Hindlimb muscle (tissue), 1 donor: ENCODE data around the gene S100A12. TPM values are rescaled to one million over a fixed set of nuclear protein-coding genes. Genes with fewer than 3 reads are reported as not detected.

ENCODE experiments used
- DNase-seq: peaks from one replicate; pipeline ENCODE4 v3.0.0-alpha.2; 2013
- polyA plus RNA-seq: library from polyadenylated mRNA; unstranded; fragments of 120-200 nt; gene quantifications from one replicate; pipeline ENCODE4 v1.2.1, GENCODE V29; 2013; ENCODE audit not compliant: insufficient read length

The S100A12 gene
- polyA plus RNA-seq, 1 donor = 1.0 TPM

DNA sequence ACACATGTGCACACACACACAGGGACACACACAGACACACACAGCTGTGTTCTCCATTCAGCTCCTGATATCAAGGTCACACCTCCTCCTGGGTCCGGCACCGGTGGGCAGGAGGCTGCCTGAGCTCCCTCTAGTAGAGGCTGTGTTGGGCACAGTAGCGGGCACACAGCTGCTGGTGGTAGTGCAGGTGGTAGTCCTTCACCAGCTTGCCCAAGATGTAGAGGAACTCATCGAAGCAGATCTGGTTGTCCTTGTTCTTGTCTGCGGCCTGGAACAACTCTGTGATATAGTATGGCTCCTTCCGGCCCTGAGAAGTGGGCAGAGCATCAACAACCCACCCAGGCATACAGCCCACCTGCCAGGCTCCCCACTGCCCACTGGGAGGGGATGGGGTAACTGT, 21.0 kb upstream of the S100A12 start:
- DNase-seq = no peak

DNA sequence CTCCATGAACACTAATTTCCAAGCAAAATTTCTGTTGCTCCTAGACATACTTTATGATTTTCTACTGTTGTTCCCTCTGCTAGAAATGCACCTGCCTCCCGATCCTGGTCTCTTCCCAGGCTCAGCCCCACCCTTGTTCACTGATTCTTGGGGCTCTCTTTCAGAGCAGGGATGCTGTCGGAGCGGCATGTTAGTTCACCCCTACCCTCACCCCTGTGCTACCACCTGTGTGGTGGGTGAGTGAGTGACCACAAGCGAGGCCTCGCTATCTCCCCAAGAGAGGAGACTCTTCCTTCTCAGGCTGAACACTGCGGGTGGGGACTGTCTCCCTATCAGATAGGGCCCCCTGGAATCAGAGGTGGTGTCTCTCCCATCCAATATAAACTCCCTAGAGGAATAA, 20.4 kb upstream of the S100A12 start:
- no peak for DNase-seq

DNA sequence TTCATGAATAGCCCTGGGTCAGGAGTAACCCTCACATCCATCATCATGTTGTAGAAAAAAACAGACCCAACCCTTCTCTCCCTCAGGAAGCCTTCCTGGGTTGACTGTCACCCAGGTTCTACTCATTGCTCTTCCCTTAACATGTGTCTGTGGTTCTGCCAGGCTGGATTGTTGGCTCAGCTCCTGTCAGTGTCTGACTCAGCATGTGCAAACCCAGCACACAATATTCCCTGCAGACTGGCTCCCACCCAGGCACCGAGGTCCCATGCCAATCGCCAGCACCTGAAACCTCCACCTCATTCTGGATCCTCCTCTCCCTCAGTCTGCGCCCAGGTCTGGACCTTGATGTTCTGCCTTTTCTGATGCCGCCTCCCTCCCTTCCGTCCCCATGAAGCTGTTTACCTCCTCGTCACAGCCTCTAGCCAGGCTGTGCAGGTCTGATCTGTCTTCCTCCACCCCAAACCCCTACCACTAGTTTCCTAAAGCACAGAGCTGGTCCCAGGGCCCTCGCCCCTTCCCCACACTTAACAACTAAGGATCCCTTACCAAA, 19.8 kb upstream of the S100A12 start:
- no peak for DNase-seq

DNA sequence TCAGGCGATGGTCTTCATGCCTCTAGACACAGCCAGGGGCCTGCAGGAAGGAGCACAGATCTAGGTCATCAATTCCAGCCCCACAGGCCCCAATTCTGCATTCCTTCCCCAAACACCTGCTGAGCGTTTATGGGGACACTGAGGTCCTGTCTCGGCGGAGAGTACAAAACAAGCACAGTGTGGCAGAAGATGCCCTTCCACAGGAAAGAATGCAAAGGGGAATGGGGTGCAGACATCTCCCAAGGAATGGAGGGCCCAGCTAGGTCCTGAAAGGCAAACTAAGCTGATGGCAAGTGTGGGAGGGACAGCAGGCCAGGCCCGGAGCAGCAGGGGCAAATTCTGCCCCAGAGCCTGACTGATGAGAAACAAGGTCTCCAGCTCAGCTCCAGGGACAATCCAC, 19.0 kb upstream of the S100A12 start:
- no peak for DNase-seq

DNA sequence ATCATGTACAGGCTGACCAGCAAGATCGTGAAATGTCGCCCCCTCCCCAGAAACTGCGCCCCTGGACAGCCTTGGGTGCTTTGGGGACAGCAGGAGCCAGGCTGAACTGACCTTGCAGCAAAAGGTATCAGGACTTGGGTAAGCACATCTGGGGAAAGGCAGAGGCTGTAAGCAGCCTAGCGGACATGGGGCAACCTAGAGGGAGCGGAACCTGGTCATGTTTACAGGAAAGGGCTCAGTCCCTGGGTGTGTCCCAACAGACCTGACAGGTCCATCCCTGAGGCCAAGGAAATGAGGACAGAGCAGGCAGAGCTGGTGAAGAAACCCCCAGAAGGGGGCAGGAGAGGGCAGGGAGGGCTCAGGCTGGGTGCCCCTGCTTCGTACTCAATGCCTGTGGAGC, 18.5 kb upstream of the S100A12 start:
- no peak for DNase-seq

DNA sequence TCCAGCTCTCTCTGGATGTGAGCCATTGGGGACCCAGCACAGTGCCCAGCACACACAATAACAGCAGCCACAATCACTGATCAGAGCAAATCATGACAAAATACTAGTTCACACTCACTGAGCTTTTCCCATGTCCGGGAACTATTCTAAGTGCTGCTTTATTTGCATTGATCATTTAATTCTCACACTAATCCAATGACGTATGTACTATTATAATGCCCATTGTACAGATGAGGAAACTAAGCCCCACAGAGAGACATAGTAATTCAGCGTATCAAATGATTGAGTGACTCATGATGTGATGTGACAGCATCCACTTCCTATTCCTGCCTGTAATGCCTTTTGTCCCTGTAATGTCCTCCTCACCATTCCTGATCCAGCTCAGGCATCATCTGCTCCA, 17.4 kb upstream of the S100A12 start:
- DNase-seq = no peak

DNA sequence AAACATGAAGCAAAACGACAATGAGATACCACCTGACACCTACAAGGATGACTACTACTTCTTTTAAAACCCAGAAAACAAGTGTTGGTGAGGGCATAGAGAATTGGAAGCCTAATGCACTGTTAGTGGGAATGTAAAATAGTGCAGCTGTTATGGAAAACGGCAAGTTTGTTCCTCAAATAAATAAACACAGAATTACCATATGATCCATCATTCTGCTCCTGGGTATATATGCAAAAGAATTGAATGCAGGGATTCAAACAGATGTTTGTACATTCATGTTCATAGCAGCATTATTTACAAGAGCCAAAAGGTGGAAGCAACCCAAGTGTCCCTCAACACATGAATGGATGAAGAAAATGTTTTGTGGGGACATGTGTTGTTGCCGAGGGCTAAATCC, 16.8 kb upstream of the S100A12 start:
- no peak for DNase-seq

DNA sequence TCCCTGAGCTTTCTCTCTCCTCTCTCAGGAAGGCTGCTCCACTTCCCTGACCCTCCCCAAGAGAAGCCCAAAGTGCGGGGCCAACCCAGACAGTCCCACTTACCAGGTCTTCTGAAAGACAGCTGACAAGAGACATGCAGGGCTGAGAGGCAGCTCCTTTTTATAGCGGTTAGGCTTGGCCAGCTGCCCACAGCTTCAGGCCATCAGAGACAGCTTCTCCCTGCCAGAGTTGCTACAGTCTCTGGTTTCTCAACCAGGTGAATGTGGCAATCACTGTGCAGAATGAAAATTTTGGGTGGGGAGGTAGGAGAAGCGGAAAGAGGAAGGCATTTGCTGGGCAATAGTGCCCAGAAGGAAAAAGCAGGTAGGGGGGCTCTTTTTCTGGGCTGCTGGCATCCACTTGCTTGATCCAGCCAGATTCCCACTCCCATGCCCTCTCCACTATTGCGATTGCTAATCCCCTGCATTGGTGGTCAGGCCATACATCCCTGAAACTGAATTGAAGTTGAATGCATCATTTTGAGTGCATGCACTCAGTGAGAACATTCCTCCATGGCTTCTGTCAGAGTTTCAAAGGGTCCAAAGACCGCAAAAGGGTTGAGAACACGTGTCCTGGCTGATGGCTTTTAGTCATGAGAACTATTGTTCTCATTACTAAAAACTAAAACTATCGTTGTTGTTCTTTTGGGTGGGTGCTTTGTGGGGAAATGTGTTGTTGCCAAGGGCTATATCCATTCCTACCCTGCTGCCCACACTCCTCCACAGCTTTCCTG, 15.7 kb upstream of the S100A12 start, which contains the start of gene S100A8:
Gene S100A8 (minus strand): TSS at position 136 of the 773 bp plus-strand sequence. CDS start 538 bp downstream, outside the sequence.
- DNase-seq = no peak

DNA sequence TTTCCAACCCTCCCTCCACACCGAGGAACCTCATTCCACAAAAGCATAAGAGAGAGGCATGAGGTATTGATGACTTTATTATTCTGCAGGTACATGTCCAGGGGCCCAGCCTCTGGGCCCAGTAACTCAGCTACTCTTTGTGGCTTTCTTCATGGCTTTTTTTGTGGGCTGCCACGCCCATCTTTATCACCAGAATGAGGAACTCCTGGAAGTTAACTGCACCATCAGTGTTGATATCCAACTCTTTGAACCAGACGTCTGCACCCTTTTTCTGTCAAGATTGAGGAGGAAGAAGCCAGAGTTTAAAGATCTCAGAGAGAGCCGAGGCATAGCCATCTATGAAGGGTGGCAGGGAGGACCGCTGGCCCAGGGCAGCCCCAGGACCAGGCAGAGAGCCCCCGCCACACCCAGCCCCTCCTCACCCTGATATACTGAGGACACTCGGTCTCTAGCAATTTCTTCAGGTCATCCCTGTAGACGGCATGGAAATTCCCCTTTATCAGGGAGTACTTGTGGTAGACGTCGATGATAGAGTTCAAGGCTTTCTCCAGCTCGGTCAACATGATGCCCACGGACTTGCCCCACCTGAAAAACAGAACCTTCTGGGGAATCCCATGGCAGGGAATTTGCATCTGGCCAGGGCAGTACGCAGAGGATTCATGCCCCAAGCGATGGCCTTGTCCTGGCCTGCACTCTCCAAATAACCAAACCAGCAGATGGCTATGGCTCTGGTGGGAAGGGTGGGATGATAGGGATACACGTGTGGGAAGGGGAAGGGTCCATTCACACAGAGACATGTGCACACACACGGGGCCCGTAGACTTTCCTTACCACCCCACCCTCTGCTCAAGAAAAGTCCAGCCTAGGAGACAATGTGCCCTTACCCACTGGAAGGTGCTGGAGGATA, 14.8 kb upstream of the S100A12 start:
- DNase-seq = no peak

DNA sequence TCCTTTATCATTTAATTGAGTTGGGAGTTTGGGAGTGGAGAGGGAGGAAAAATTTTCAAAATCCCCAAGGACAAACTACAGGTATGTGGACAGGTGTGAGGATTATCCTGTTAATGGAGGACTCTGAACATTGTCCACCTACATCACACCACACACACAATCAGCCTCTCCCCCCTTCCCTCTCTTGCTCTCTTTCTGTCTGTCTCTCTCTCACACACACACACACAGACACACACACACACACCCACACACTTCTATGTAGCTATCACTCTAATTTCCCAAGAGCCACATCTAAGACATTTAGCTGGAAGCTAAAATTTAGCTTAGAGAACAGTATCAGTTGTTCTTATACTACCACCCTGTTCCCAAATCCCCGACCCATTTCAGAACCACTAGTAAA, 14.0 kb upstream of the S100A12 start:
- no peak for DNase-seq

DNA sequence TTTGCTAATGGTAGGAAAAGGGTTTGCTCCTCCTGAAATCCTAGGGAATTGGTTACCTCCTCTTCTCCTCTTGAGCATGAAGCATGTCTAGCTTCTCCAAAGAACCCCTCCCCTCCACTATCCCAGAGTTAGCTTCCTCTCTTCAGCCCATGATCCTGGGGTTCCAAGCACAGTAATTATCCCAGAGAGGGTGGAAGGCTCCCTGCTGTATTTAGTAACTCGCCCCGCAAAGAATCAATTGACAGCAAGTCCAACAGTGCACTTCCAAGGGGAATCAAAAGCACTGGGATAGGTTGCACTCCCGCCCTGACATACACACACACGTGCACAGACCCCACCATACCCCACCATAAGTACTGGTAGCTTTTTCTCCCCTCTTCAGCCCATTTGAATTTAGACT, 12.4 kb upstream of the S100A12 start:
- no peak for DNase-seq

DNA sequence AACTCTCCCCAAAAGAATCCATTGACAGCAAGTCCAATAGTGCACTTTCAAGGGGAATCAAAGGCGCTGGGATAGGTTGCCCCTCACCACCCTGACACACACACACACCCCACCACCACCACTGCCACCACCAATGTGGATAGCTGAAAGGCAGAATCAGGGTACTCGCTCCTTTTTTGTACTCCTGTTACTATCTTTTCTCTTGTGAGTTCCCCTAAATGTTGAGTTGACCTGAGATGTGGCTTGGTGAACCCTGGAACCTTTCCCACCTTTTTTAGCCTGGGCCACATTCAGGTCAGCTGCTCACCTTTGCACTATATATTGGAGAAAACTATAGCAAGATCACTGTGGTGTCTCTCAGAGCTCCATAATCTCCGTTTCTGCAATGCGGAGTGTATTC, 11.6 kb upstream of the S100A12 start:
- no peak for DNase-seq

DNA sequence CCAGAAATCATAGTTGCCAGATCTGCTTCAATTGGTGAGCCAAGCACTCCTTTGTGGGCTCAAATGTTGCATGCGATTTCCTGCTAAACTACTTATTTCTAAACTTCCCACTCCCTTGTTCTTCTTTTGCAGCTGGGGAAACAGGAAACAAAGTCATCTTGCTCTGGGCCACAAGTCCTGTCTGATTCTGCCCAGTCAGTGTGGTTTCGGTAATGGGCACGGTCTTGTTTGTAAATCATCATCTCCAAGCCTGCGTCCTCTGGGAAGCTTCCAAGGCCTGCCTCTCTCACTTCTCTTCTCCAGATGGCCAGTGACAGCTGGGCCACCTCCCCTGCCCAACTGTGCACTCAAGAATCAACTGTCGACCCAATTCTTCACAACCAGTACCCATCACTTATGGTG, 11.1 kb upstream of the S100A12 start:
- peak; percentile 29 for DNase-seq

DNA sequence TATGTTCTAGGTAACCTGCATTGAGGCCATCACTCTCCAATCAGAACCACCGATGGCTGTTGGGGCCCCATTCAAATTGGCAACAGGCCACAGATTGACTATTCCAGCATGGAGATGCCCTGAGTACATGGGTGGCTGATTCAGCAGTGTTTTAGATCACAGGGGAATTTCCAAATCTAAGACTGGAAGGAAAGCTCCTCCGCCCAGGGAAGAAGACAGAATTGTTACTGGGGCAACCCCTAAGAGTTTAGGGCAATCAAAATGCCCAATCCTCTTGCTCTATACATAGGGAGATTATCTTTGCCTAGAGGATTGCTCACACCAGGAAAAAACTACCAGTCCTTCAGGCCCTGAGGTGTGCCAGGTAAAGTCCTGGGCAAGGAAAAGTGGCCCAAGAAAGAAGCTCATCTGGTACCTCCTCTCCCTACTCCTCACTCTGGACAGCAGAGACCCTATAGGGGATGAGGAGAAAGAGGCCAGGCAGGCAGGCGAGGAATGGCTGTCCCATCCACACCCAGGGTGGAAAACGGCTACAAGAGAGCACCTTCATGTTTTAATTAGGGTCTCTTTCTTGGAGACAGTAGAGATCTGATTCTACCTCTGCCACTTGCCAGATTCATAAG, 9.6 kb upstream of the S100A12 start:
- DNase-seq = no peak

DNA sequence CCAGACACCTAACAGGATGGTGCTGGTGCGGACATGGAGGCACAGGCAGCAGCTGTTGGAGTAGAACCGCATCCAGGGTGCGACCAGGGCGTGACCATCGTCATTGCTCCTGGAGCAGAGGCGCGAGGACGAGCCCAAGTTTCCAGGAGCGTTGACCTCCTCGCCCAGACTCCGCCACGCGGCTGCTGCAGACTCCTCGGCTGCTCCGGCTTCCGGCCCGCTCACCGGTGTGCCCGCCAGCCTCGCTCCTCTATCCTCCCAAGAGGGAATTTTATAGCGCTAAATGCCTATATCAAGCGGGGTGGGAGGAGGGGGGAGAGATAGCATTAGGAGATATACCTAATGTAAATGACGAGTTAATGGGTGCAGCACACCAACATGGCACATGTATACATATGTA, 5.3 kb upstream of the S100A12 start:
- no peak for DNase-seq

DNA sequence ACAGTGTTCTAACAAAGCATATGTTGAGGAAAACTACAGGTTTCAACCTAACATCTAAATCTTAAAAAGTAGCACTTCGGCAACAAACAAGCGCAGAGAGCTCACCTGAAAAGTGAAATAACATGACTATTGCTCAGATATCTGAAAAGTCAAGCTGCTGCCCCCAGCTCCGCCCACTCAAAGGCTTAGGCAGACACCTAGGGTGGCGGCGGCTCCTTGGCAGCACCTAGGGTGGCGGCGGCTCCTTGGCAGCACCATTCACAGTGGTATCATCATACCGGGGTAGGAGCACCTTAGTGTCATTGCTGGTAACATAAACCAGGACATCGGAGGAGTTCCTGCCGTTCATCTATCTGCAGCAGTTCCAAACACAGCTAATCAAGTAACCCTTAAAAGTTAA, 4.2 kb upstream of the S100A12 start:
- no peak for DNase-seq

DNA sequence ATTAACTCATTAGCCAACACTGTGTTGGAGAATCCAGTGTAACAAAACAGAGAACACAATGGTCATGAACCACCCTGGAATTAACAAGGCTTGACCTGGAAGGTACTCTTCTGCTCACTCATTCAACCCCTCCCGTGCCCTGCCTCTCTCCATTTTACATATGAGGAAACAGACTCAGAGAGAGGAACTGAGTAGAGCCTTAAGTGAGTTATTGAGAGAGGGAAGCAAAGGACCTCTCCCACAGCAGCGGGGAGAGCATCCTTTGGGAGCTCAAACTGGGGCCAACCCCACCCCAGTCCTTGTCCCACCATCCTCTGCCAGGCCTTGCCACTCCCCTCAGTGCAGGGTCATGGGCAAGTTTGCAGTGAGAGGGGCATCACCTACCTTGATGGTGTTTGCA, 1.4 kb downstream of the S100A12 start:
- DNase-seq = no peak

DNA sequence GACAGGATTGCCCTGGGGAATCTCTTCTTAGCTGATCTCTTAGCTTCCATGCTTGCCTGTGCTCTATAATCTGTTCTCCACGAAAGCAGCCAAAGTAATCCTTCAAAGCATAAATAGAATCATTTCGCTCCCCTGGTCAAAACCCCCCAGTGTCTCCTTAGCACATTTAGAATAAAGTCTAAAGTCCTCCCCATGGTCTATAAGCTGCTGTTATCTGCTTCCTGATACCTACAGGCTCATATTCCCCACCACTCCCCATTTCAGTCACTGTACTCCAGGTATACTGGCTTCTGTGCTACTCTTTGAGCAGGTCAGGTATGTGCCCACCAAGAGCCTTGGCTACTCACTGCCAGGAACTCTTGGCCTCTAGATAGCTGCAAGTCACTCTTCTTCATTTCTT, 2.9 kb downstream of the S100A12 start:
- DNase-seq = no peak

DNA sequence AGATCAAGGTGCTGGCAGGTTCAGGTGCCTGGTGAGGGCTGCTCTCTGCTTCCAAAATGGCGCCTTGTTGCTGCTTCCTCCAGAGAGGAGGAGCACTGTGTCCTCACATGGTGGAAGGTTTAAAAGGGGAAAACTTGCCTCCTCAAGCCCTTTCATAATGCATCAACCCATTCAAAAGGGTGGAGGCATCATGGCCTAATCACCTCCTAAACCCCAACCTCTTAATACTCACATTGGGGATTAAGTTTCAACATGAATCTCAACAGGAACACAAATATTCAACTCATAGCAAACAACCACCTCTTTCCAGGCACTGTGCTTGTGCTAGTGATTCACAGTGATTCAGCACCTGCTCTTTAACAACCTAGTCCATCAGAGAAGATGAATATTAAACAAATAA, 4.2 kb downstream of the S100A12 start:
- DNase-seq = no peak

DNA sequence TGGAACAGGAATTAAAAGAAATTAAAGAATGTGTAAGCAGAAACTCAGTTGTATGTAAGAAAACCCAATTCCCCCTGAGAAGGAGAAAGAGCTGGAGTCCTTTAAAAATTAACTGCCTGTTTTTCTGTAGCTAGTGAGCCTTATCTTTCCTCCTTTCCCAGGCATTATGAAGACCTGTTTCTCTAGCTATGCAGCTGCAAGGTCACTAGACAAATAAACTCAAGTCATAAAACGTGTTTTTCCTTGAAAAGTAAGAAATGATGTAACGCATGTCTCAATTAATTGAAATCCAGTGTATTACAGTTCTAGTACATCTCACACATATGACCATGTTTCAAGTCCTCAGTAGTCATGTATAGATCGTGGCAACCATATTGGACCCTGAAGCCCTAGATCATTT, 5.3 kb downstream of the S100A12 start:
- no peak for DNase-seq

DNA sequence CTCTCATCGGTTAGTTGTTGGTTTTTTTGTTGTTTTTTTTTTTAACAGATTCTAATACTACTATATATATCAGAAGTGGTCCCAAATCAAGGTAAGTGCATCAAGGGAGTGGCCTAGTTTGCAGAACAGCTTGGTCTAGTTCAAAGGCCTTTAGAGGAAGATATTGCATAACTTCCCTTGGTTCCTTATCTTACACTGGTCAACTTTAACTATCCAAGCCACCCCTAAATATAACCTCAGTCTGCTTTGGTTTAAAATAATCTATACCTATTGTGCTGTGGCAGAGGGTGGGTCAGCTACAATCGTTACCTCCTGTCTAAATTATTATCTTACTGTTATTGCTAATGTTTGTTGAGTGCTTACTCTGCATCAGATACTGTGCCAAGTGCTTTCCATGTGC, 6.9 kb downstream of the S100A12 start:
- no peak for DNase-seq

DNA sequence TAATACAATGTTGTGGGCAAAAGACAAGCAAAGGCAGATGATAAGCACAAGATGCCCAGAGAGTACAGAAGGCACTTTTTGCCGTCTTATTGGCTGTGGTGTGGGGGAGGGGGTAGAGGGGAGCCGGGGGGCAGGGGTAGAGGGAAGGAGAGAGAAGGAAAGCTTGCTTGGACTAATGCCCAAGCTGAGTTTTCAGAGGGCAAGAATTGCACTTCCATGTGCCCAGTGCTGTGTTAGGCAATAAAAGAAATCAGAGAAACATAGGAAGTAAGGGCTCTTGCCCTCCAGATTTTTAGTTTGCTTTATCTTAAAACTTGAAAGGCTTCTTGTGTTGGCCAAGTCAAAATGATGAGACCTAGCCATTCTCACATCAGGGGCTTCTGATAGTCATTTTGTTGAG, 8.3 kb downstream of the S100A12 start:
- DNase-seq = no peak

DNA sequence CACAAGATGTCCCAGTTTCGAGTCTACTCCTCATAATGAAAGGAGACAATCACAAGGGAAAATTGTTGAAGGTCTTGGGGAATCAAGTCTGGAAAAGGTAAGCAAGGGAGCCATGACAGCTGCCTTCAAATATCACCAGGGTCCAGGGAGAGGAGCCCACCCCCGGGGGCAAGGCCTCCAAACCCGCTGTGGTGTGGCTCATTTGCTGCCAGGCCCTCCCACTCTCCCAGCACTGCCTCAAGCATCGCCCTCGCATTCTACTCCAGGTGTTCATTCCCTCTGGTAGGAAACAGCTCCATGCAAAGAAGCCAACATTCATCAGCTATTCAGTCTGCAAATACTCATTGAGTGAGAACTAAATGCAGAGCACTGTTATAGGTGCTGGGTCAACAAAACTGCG, 9.2 kb downstream of the S100A12 start:
- DNase-seq = no peak
